K562 (cell line): Measurements from ENCODE around the gene ZNF778. TPM values are rescaled to one million over a fixed set of nuclear protein-coding genes. Genes with fewer than 3 reads are reported as not detected.

Experiments
- ATAC-seq: fragments of 200-7000 bp; cut with Tn5 transposase; 3 replicates; pipeline ENCODE4 v1.9.1; 2020; ENCODE audit warnings: moderate library complexity
- BruUV-seq: library from RNA; stranded (reverse); fragments of 400-500 nt; replicated peaks from 2 replicates; lab custom pipeline; 2021; lab: Mats Ljungman, UMichigan
- CTCF ChIA-PET: fragments of 300-600 bp; formaldehyde crosslinking; extraction: SDS; loops from one replicate; lab custom pipeline; 2021; ENCODE audit warnings: low intra/inter-chr PET ratio; lab: Yijun Ruan, JAX
- POLR2A ChIA-PET: fragments of 300-600, 350-650 bp; sonication (Branson Sonifier 250); formaldehyde crosslinking; extraction: SDS; loops from one replicate; lab custom pipeline; 2021; ENCODE audit warnings: antibody characterized with exemption, inconsistent platforms; lab: Yijun Ruan, JAX
- DNase-seq, 4 experiments: peaks; one replicate each; pipeline versions ENCODE4 v3.0.0 to v3.0.0-alpha.2; 2011 to 2018; ENCODE audit warnings: low spot score in 3 of 4, mixed read lengths in 3 of 4; ENCODE audit errors: extremely low read depth in 1 of 4
- FAIRE-seq: peaks from 2 replicates; lab custom pipeline; 2011; peaks lifted over from hg19 to GRCh38; lab: Jason Lieb, UNC
- H2AFZ ChIP-seq: 2 replicates; pipeline ENCODE4 v1.6.0; 2011; ENCODE audit warnings: low read depth, low read length, control low read depth, inconsistent platforms
- H3K27ac ChIP-seq: fragments of 200-600 bp; 3 replicates; pipeline ENCODE4 v1.8.0; 2011; ENCODE audit warnings: low read depth, mild to moderate bottlenecking, control low read depth, inconsistent platforms, low read length, moderate library complexity, mixed read lengths; ENCODE audit errors: extremely low read depth
- H3K27me3 ChIP-seq, 2 experiments: fragments of 300-600 bp in 1 of 2; 2 replicates in 1 of 2; 3 replicates in 1 of 2; pipeline versions ENCODE4 v1.6.0 to v1.8.0; 2011; ENCODE audit warnings: inconsistent platforms in 2 of 2, low read length in 2 of 2, mild to moderate bottlenecking in 1 of 2, mixed read lengths in 1 of 2, moderate library complexity in 1 of 2; ENCODE audit not compliant: control insufficient read depth in 2 of 2, insufficient read depth in 2 of 2
- H3K36me3 ChIP-seq: fragments of 300-600 bp; 3 replicates; pipeline ENCODE4 v1.8.0; 2011; ENCODE audit warnings: mild to moderate bottlenecking, low read length, inconsistent platforms; ENCODE audit not compliant: control insufficient read depth, insufficient read depth
- H3K4me1 ChIP-seq, 2 experiments: fragments of 200-600 bp in 1 of 2; replicated peaks in 1 of 2; 2 replicates in 1 of 2; 3 replicates in 1 of 2; pipeline versions ENCODE4 v1.5.1 to v1.8.0; 2011; ENCODE audit warnings: inconsistent platforms in 2 of 2, low read length in 2 of 2, mild to moderate bottlenecking in 1 of 2, mixed read lengths in 1 of 2, moderate library complexity in 1 of 2; ENCODE audit not compliant: control insufficient read depth in 2 of 2, insufficient read depth in 2 of 2
- H3K4me2 ChIP-seq: 2 replicates; pipeline ENCODE4 v1.6.1; 2011; ENCODE audit warnings: low read length, control low read depth, inconsistent platforms, mixed read lengths; ENCODE audit not compliant: insufficient read depth
- H3K4me3 ChIP-seq: fragments of 200-600 bp; sonication (generic), shearing (Covaris generic); 2 replicates; pipeline ENCODE4 v1.5.1; 2016; ENCODE audit warnings: control low read depth, inconsistent platforms
- H3K79me2 ChIP-seq: fragments of 200-600 bp; 3 replicates; pipeline ENCODE4 v1.8.0; 2011; ENCODE audit warnings: low read length, inconsistent platforms; ENCODE audit not compliant: control insufficient read depth, insufficient read depth
- H3K9ac ChIP-seq, 2 experiments: 2 replicates each; pipeline versions ENCODE4 v1.6.0 to v1.6.1; 2011; ENCODE audit warnings: low read depth in 2 of 2, low read length in 2 of 2, control low read depth in 1 of 2, inconsistent platforms in 1 of 2, mild to moderate bottlenecking in 1 of 2, mixed read lengths in 1 of 2; ENCODE audit not compliant: insufficient read depth in 1 of 2
- H3K9me1 ChIP-seq: one replicate; pipeline ENCODE4 v1.6.0; 2011; ENCODE audit warnings: inconsistent platforms, mild to moderate bottlenecking, low read length, moderate library complexity; ENCODE audit not compliant: control insufficient read depth, insufficient read depth
- H3K9me3 ChIP-seq: replicated peaks from 2 replicates; pipeline ENCODE4 v1.5.1; 2011; ENCODE audit warnings: low read depth, low read length, inconsistent platforms; ENCODE audit not compliant: control insufficient read depth, insufficient read depth
- H4K20me1 ChIP-seq: replicated peaks from 2 replicates; pipeline ENCODE4 v1.6.1; 2011; ENCODE audit warnings: low read length, inconsistent platforms, mixed read lengths; ENCODE audit not compliant: control insufficient read depth, insufficient read depth
- ATF3 ChIP-seq, 2 experiments: fragments of 450-650 bp in 1 of 2; sonication (generic) in 1 of 2; formaldehyde crosslinking in 1 of 2; IDR thresholded peaks in 1 of 2; conservative IDR thresholded peaks in 1 of 2; 2 replicates each; pipeline versions ENCODE4 v1.6.1 to v1.8.1; 2016 to 2023; ENCODE audit warnings: mild to moderate bottlenecking in 2 of 2, moderate library complexity in 2 of 2, inconsistent platforms in 1 of 2, missing genetic modification reagents in 1 of 2
- E2F6 ChIP-seq, 2 experiments: IDR thresholded peaks; 2 replicates each; pipeline ENCODE4 v1.6.1; 2011; ENCODE audit warnings: borderline replicate concordance in 1 of 2, control low read depth in 1 of 2, low read depth in 1 of 2, low read length in 1 of 2, mild to moderate bottlenecking in 1 of 2, mixed read lengths in 1 of 2, moderate library complexity in 1 of 2; ENCODE audit not compliant: insufficient read depth in 1 of 2, insufficient read length in 1 of 2, poor library complexity in 1 of 2, severe bottlenecking in 1 of 2; ENCODE audit errors: extremely low read depth in 1 of 2
- GABPB2 ChIP-seq: fragments of 250-450 bp; sonication (Bioruptor Pico); conservative IDR thresholded peaks from 2 replicates; pipeline ENCODE4 v1.5.1; 2021; ENCODE audit warnings: mild to moderate bottlenecking
- KDM1A ChIP-seq, 2 experiments: fragments of 450-650 bp; IDR thresholded peaks; 2 replicates each; pipeline ENCODE4 v1.6.1; 2016; ENCODE audit warnings: mild to moderate bottlenecking in 2 of 2
- MTA3 ChIP-seq: fragments of 450-650 bp; formaldehyde crosslinking; IDR thresholded peaks from 2 replicates; pipeline ENCODE4 v1.6.1; 2017; ENCODE audit warnings: mild to moderate bottlenecking, borderline replicate concordance
- MYC ChIP-seq, 2 experiments: fragments of 250-450 bp in 1 of 2; sonication (Bioruptor Pico) in 1 of 2; IDR thresholded peaks; 2 replicates each; pipeline versions ENCODE4 v1.5.1 to v1.6.1; 2012 to 2021; ENCODE audit warnings: low read depth in 2 of 2, borderline replicate concordance in 1 of 2, improper control_type of control experiment in 1 of 2, low read length in 1 of 2, mild to moderate bottlenecking in 1 of 2, moderate library complexity in 1 of 2
- RBM34 ChIP-seq: fragments of 200-400 bp; formaldehyde crosslinking; IDR thresholded peaks from 2 replicates; pipeline ENCODE4 v1.6.1; 2018; ENCODE audit warnings: low read length, borderline replicate concordance; ENCODE audit not compliant: insufficient read depth
- SFPQ ChIP-seq: fragments of 200-400 bp; formaldehyde crosslinking; IDR thresholded peaks from 2 replicates; pipeline ENCODE4 v1.6.1; 2017; ENCODE audit warnings: mild to moderate bottlenecking, low read depth, low read length, moderate library complexity
- ZC3H4 ChIP-seq: sonication (generic); formaldehyde crosslinking; IDR thresholded peaks from 2 replicates; pipeline ENCODE4 v1.9.0; 2021; ENCODE audit warnings: missing genetic modification reagents, borderline replicate concordance
- ZNF175 ChIP-seq: fragments of 200-800 bp; sonication (Bioruptor generic); IDR thresholded peaks from 2 replicates; pipeline ENCODE4 v1.6.1; 2016; ENCODE audit warnings: low read depth, mild to moderate bottlenecking, missing genetic modification characterization, missing compliant biosample characterization
- ZNF395 ChIP-seq: fragments of 200-800 bp; sonication (Bioruptor generic); IDR thresholded peaks from 2 replicates; pipeline ENCODE4 v1.6.1; 2017; ENCODE audit warnings: missing genetic modification characterization, missing compliant biosample characterization
- ZNF77 ChIP-seq: fragments of 250-450 bp; sonication (Bioruptor Pico); IDR thresholded peaks from 2 replicates; pipeline ENCODE4 v1.5.0; 2020
- WGBS: fragments of 100-300 bp; shearing (Covaris generic); methylation state at CpG from one replicate; pipeline ENCODE4 v1.1.6; 2016; ENCODE audit warnings: low coverage, mixed read lengths; ENCODE audit not compliant: insufficient coverage; ENCODE audit errors: missing lambda C conversion rate; 5-methylcytosine and 5-hydroxymethylcytosine counted together
- in situ Hi-C: fragments of 300-500 bp; cut with MboI; formaldehyde crosslinking; loops from 4 replicates; pipeline ENCODE4 v1.15.0; 2018; ENCODE audit warnings: inconsistent platforms, mixed read lengths
- intact Hi-C: fragments of 100-400 bp; cut with micrococcal nuclease; formaldehyde crosslinking; loops from 2 replicates; pipeline ENCODE4 v1.14.2; 2022
- polyA plus RNA-seq, 8 experiments: library from polyadenylated mRNA; depleted of rRNA in 4 of 8; stranded (reverse) in 5 of 8; unstranded in 3 of 8; fragments of >200 nt; fragmentation: Nextera tagmentation in 2 of 8; fragmentation: Illumina TruSeq in 1 of 8; extraction: Ambion mirVana in 2 of 8; extraction: Trizol in 1 of 8; gene quantifications; 2 replicates each; pipeline versions ENCODE4 v1.2.1 to v1.2.3, GENCODE V29; 2011 to 2014; ENCODE audit warnings: inconsistent platforms in 1 of 8, missing spikeins in 1 of 8
- total RNA-seq, 7 experiments: library from RNA; depleted of rRNA in 6 of 7; stranded (reverse); fragments of >200 nt in 6 of 7; fragmentation: Illumina TruSeq in 2 of 7; extraction: Trizol in 2 of 7; gene quantifications; 2 replicates each; pipeline versions ENCODE4 v1.2.1 to v1.2.3, GENCODE V29; 2011 to 2021; ENCODE audit warnings: low replicate concordance in 1 of 7

Gene ZNF778
- total and polyA plus RNA-seq, 9 of the 15 experiments (the other 6 are each of a cell fraction or from before 2014, with no cell fraction given): 0.70 to 60.6 (median 7.5) TPM

GRCh38 chr16:89269805-89270665, 52.5 kb downstream of the ZNF778 start:
- H4K20me1 ChIP-seq: no peaks in the 10 kb centered on the region
- H3K9me1 ChIP-seq: no peaks in the 10 kb centered on the region
- ChIA-PET CTCF (no interaction called here), POLR2A (interaction anchor here (0.7 to 1.7 kb wide), 2 partner anchors 16 to 349 kb away, joined by 4 read pairs; no protein-coding TSS in a partner anchor)
- H3K9me3 ChIP-seq: no peaks in the 10 kb centered on the region
- no peak for FAIRE-seq
- H3K27ac ChIP-seq: no peak overlapping the region
- ATAC-seq: no peak
- peaks cover 0 to 25% of the 10 kb centered on the region in 2 experiments; a peak in 1 of 5 replicates for H3K4me1 ChIP-seq
- WGBS: 96% methylated on average over 24 of the region's 27 CpGs
- no peak overlapping the region for H3K4me2 ChIP-seq
- intact Hi-C loops (no loop called here), in situ Hi-C loops (no loop called here)
- H2AFZ ChIP-seq: no peak overlapping the region
- no peak overlapping the region for H3K4me3 ChIP-seq
- no peak for DNase-seq
- no peaks in the 10 kb centered on the region; the same call in 2 of the 3 replicates for H3K79me2 ChIP-seq
- no peak overlapping the region for H3K9ac ChIP-seq
- peaks cover 82% of the 10 kb centered on the region for H3K36me3 ChIP-seq
- H3K27me3 ChIP-seq: no peaks in the 10 kb centered on the region
- BruUV-seq: no TSS peak
- TF ChIP-seq ZNF77 (CRISPR knock-in tag) (no peak), RBM34 (no peak), KDM1A (IDR thresholded peaks at IDR 0.05) (no peak), ZC3H4 (CRISPR knock-in tag) (no peak), ATF3 (IDR thresholded peaks at IDR 0.05) (no peak), ATF3 (CRISPR knock-in tag; conservative IDR thresholded peaks at IDR 0.05) (no peak), E2F6 (IDR thresholded peaks at IDR 0.05; ENCODE audit: borderline replicate concordance in 1 of 2, extremely low read depth in 1 of 2, insufficient read depth in 1 of 2, insufficient read length in 1 of 2, low read depth in 1 of 2, low read length in 1 of 2, poor library complexity in 1 of 2, severe bottlenecking in 1 of 2) (no peak), SFPQ (no peak), ZNF175 (no peak), ZNF395 (CRISPR knock-in tag) (no peak), MYC (IDR thresholded peaks at IDR 0.05; ENCODE audit: low read depth, low read length) (no peak), MYC (CRISPR knock-in tag; IDR thresholded peaks at IDR 0.05; ENCODE audit: borderline replicate concordance, low read depth) (no peak), GABPB2 (CRISPR knock-in tag) (no peak), MTA3 (no peak)
